ENCODE results near the gene ZNF780A.

GRCh38 chr19:40055832-40056504 is 34.8 kb downstream of the ZNF780A start, which contains the start of gene ZNF780B:
- TF ChIP-seq CTCF (IDR thresholded peaks at IDR 0.05; ENCODE audit: insufficient read depth, low read length, poor library complexity, severe bottlenecking) (no peak), EZH2phosphoT487 (conservative IDR thresholded peaks at IDR 0.05; ENCODE audit: low read length) (no peak)

Data from SU-DHL-6 (cell line).